Measurements from ENCODE around the gene OR10H2. TPM values are rescaled to one million over a fixed set of nuclear protein-coding genes. Genes with fewer than 3 reads are reported as not detected.

Gene OR10H2
- total RNA-seq, 5 donors from 2014 or later (not counting 1 experiment from before 2014, with no cell fraction given), result not detected

GRCh38 chr19:15721268-15721667, 6.6 kb upstream of the OR10H2 start:
- ChIA-PET CTCF (no interaction called here), POLR2A (no interaction called here)
- no peaks in the 10 kb centered on the region for H3K4me1 ChIP-seq (ENCODE audit: control insufficient read depth in 1 of 2, extremely low read depth in 1 of 2, insufficient read depth in 2 of 2, low read length in 2 of 2)
- peaks cover 56 to 78% of the 10 kb centered on the region in 2 donors for H3K27me3 Mint-ChIP-seq
- H3K9me3 ChIP-seq, result no peaks in the 10 kb centered on the region
- no peak overlapping the region for H3K4me3 Mint-ChIP-seq
- no CpG with 5 or more reads among the region's 1 CpG for WGBS (ENCODE audit: insufficient coverage)
- DNase-seq (no peak), ATAC-seq (replicated peaks in 1 of 4) (no peak)
- no peak overlapping the region for H3K27ac Mint-ChIP-seq
- no peak overlapping the region for H3K27ac ChIP-seq (ENCODE audit: low read length)
- peaks cover 0 to 3% (median 3%) of the 10 kb centered on the region in 3 donors for H3K4me1 Mint-ChIP-seq
- no peaks in the 10 kb centered on the region for H3K36me3 ChIP-seq (ENCODE audit: control insufficient read depth in 2 of 2, extremely low read depth in 1 of 2, insufficient read depth in 1 of 2, low read length in 1 of 2)
- peaks cover 3 to 34% of the 10 kb centered on the region in 2 experiments for H3K27me3 ChIP-seq (replicated peaks in 1 of 2; ENCODE audit: control insufficient read depth in 2 of 2, extremely low read depth in 1 of 2, insufficient read depth in 2 of 2, low read length in 1 of 2)
- no peaks in the 10 kb centered on the region for H3K36me3 Mint-ChIP-seq
- peaks cover 0 to 1% (median 0%) of the 10 kb centered on the region in 3 donors for H3K9me3 Mint-ChIP-seq
- H3K4me3 ChIP-seq (ENCODE audit: control insufficient read depth in 1 of 2, extremely low read depth in 1 of 2, low read length in 1 of 2), result no peak overlapping the region

- CTCF ChIA-PET, result no interaction called here
- Histone ChIP-seq H3K27ac (ENCODE audit: low read length) (no peak overlapping the region), H3K4me1 (ENCODE audit: control insufficient read depth in 1 of 2, extremely low read depth in 1 of 2, insufficient read depth in 2 of 2, low read length in 2 of 2) (no peaks in the 10 kb centered on the region), H3K4me3 (ENCODE audit: control insufficient read depth in 1 of 2, extremely low read depth in 1 of 2, low read length in 1 of 2) (no peak overlapping the region), H3K27me3 (replicated peaks in 1 of 2; ENCODE audit: control insufficient read depth in 2 of 2, extremely low read depth in 1 of 2, insufficient read depth in 2 of 2, low read length in 1 of 2) (peaks cover 3 to 28% of the 10 kb centered on the region in 2 experiments), H3K36me3 (ENCODE audit: control insufficient read depth in 2 of 2, extremely low read depth in 1 of 2, insufficient read depth in 1 of 2, low read length in 1 of 2) (no peaks in the 10 kb centered on the region), H3K9me3 (no peaks in the 10 kb centered on the region)
- no peak for DNase-seq
- Mint-ChIP-seq H3K27me3 (peaks cover 55 to 76% of the 10 kb centered on the region in 2 donors), H3K9me3 (peaks cover 0 to 1% (median 0%) of the 10 kb centered on the region in 3 donors), H3K36me3 (no peaks in the 10 kb centered on the region), H3K4me1 (peaks cover 0 to 3% (median 3%) of the 10 kb centered on the region in 3 donors), H3K4me3 (no peak overlapping the region), H3K27ac (no peak overlapping the region)
- no peak for ATAC-seq (replicated peaks in 1 of 4)
- POLR2A ChIA-PET, result no interaction called here
- 31% methylated on average over 21 of the region's 25 CpGs for WGBS (ENCODE audit: insufficient coverage)
Measured at GRCh38 chr19:15722956-15723355, 4.9 kb upstream of the OR10H2 start.

- ATAC-seq (replicated peaks in 1 of 4) (no peak), DNase-seq (peak in 1 of 35 experiments; percentile 5)
- ChIA-PET CTCF (no interaction called here), POLR2A (interaction anchor here in 1 of 2 donors (0.8 kb wide), 1 partner anchor 216 kb away, joined by 4 read pairs; no protein-coding TSS in a partner anchor)
- no peak overlapping the region for H3K4me3 Mint-ChIP-seq
- H3K27ac Mint-ChIP-seq, result no peak overlapping the region
- peaks cover 0 to 5% (median 0%) of the 10 kb centered on the region in 3 donors for H3K9me3 Mint-ChIP-seq
- no peaks in the 10 kb centered on the region for H3K9me3 ChIP-seq
- H3K27ac ChIP-seq (ENCODE audit: low read length), result no peak overlapping the region
- peaks cover 0 to 20% of the 10 kb centered on the region in 2 experiments for H3K27me3 ChIP-seq (replicated peaks in 1 of 2; ENCODE audit: control insufficient read depth in 2 of 2, extremely low read depth in 1 of 2, insufficient read depth in 2 of 2, low read length in 1 of 2)
- H3K4me1 ChIP-seq (ENCODE audit: control insufficient read depth in 1 of 2, extremely low read depth in 1 of 2, insufficient read depth in 2 of 2, low read length in 2 of 2), result no peaks in the 10 kb centered on the region
- no CpG with 5 or more reads among the region's 1 CpG for WGBS (ENCODE audit: insufficient coverage)
- no peak overlapping the region for H3K4me3 ChIP-seq (ENCODE audit: control insufficient read depth in 1 of 2, extremely low read depth in 1 of 2, low read length in 1 of 2)
- peaks cover 37 to 42% of the 10 kb centered on the region in 2 donors for H3K27me3 Mint-ChIP-seq
- H3K36me3 Mint-ChIP-seq, result no peaks in the 10 kb centered on the region
- H3K36me3 ChIP-seq (ENCODE audit: control insufficient read depth in 2 of 2, extremely low read depth in 1 of 2, insufficient read depth in 1 of 2, low read length in 1 of 2), result no peaks in the 10 kb centered on the region
- peaks cover 0 to 6% (median 3%) of the 10 kb centered on the region in 3 donors for H3K4me1 Mint-ChIP-seq
Measured at GRCh38 chr19:15730538-15730937, 2.7 kb downstream of the OR10H2 start.

GRCh38 chr19:15732388-15732787, 4.6 kb downstream of the OR10H2 start:
- no peak overlapping the region for H3K4me3 Mint-ChIP-seq
- CTCF ChIA-PET, result interaction anchor here in 1 of 2 donors (0.6 kb wide), 1 partner anchor 516 kb away, joined by 7 read pairs; no protein-coding TSS in a partner anchor
- peaks cover 0 to 5% (median 0%) of the 10 kb centered on the region in 3 donors for H3K9me3 Mint-ChIP-seq
- Histone ChIP-seq H3K36me3 (ENCODE audit: control insufficient read depth in 2 of 2, extremely low read depth in 1 of 2, insufficient read depth in 1 of 2, low read length in 1 of 2) (no peaks in the 10 kb centered on the region), H3K27ac (ENCODE audit: low read length) (no peak overlapping the region), H3K4me3 (ENCODE audit: control insufficient read depth in 1 of 2, extremely low read depth in 1 of 2, low read length in 1 of 2) (no peak overlapping the region), H3K9me3 (no peaks in the 10 kb centered on the region), H3K27me3 (replicated peaks in 1 of 2; ENCODE audit: control insufficient read depth in 2 of 2, extremely low read depth in 1 of 2, insufficient read depth in 2 of 2, low read length in 1 of 2) (peaks cover 0 to 14% of the 10 kb centered on the region in 2 experiments), H3K4me1 (ENCODE audit: control insufficient read depth in 1 of 2, extremely low read depth in 1 of 2, insufficient read depth in 2 of 2, low read length in 2 of 2) (no peaks in the 10 kb centered on the region)
- DNase-seq (no peak), ATAC-seq (replicated peaks in 1 of 4) (no peak)
- WGBS (ENCODE audit: insufficient coverage), result 7% methylated on average over 1 of the region's 1 CpG
- H3K27me3 Mint-ChIP-seq, result peaks cover 22 to 26% of the 10 kb centered on the region in 2 donors
- no peaks in the 10 kb centered on the region for H3K36me3 Mint-ChIP-seq
- POLR2A ChIA-PET, result no interaction called here
- no peak overlapping the region for H3K27ac Mint-ChIP-seq
- peaks cover 0 to 6% (median 3%) of the 10 kb centered on the region in 3 donors for H3K4me1 Mint-ChIP-seq

GRCh38 chr19:15733895-15734294, 6.1 kb downstream of the OR10H2 start:
- ATAC-seq (replicated peaks in 1 of 4), result no peak
- no peaks in the 10 kb centered on the region for H3K9me3 ChIP-seq

DNA sequence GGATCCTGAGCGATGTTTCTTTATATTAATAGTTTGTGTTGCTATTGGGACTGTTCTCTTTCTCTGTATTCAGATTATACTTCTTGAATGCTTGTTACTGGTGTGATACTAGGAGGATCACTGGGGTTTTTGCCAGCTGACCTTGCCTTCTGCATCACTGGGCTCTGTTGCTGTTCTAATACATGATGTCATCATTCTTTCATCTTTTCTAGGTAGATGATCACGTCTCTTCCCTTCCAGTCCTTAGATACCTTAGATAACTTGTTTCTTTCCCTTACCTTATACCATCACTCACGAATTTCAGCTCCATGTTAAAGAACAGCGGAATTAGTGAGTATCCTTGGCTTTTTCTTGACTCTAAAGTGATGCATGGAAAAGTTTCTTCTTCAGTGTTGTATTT, 9.9 kb downstream of the OR10H2 start, which contains the start of gene OR10H3:
Gene OR10H3 (plus strand): TSS at position 264 of the 400 bp plus-strand sequence. CDS start 3,408 bp downstream, outside the sequence.
- ATAC-seq (replicated peaks in 1 of 4) (no peak), DNase-seq (no peak)
- Mint-ChIP-seq H3K4me1 (no peaks in the 10 kb centered on the region), H3K4me3 (no peak within 1 kb of the TSS), H3K27me3 (peaks cover 13 to 15% of the 10 kb centered on the region in 2 donors), H3K27ac (no peak within 1 kb of the TSS), H3K9me3 (peaks cover 7 to 12% (median 9%) of the 10 kb centered on the region in 3 donors), H3K36me3 (peaks cover 6% of the 10 kb centered on the region)
- no peak within 1 kb of the TSS for H3K4me3 ChIP-seq (ENCODE audit: control insufficient read depth in 1 of 2, extremely low read depth in 1 of 2, low read length in 1 of 2)
- no CpG with 5 or more reads among the region's 4 CpGs for WGBS (ENCODE audit: insufficient coverage)
- no peaks in the 10 kb centered on the region for H3K36me3 ChIP-seq (ENCODE audit: control insufficient read depth in 2 of 2, extremely low read depth in 1 of 2, insufficient read depth in 1 of 2, low read length in 1 of 2)
- H3K27me3 ChIP-seq (replicated peaks in 1 of 2; ENCODE audit: control insufficient read depth in 2 of 2, extremely low read depth in 1 of 2, insufficient read depth in 2 of 2, low read length in 1 of 2), result peaks cover 0 to 7% of the 10 kb centered on the region in 2 experiments
- H3K27ac ChIP-seq (ENCODE audit: low read length), result no peak within 1 kb of the TSS
- H3K9me3 ChIP-seq, result peaks cover 8% of the 10 kb centered on the region
- H3K4me1 ChIP-seq (ENCODE audit: control insufficient read depth in 1 of 2, extremely low read depth in 1 of 2, insufficient read depth in 2 of 2, low read length in 2 of 2), result no peaks in the 10 kb centered on the region
- ChIA-PET POLR2A (no interaction called here), CTCF (interaction anchor here in 1 of 2 donors (0.6 kb wide), 1 partner anchor 577 kb away, joined by 4 read pairs; no protein-coding TSS in a partner anchor)

More at GRCh38 chr19:15733895-15734294, 6.1 kb downstream of the OR10H2 start:
- Histone ChIP-seq H3K27ac (ENCODE audit: low read length) (no peak overlapping the region), H3K36me3 (ENCODE audit: control insufficient read depth in 2 of 2, extremely low read depth in 1 of 2, insufficient read depth in 1 of 2, low read length in 1 of 2) (no peaks in the 10 kb centered on the region), H3K4me3 (ENCODE audit: control insufficient read depth in 1 of 2, extremely low read depth in 1 of 2, low read length in 1 of 2) (no peak overlapping the region), H3K4me1 (ENCODE audit: control insufficient read depth in 1 of 2, extremely low read depth in 1 of 2, insufficient read depth in 2 of 2, low read length in 2 of 2) (no peaks in the 10 kb centered on the region), H3K27me3 (replicated peaks in 1 of 2; ENCODE audit: control insufficient read depth in 2 of 2, extremely low read depth in 1 of 2, insufficient read depth in 2 of 2, low read length in 1 of 2) (peaks cover 0 to 4% of the 10 kb centered on the region in 2 experiments)
- no peak for DNase-seq
- Mint-ChIP-seq H3K4me3 (no peak overlapping the region), H3K9me3 (peaks cover 0 to 5% (median 0%) of the 10 kb centered on the region in 3 donors), H3K27me3 (peaks cover 11 to 17% of the 10 kb centered on the region in 2 donors), H3K27ac (no peak overlapping the region), H3K4me1 (peaks cover 0 to 6% (median 3%) of the 10 kb centered on the region in 3 donors), H3K36me3 (no peaks in the 10 kb centered on the region)
- ChIA-PET POLR2A (no interaction called here), CTCF (no interaction called here)
- WGBS (ENCODE audit: insufficient coverage), result 50% methylated on average over 1 of the region's 6 CpGs
